HG03571 (cell line): ENCODE results near the gene SUGT1.

Source experiments
- ATAC-seq: cut with Tn5 transposase; IDR thresholded peaks from one replicate; pipeline ENCODE4 v1.9.1; 2021; ENCODE audit not compliant: unreplicated experiment

Gene SUGT1

DNA sequence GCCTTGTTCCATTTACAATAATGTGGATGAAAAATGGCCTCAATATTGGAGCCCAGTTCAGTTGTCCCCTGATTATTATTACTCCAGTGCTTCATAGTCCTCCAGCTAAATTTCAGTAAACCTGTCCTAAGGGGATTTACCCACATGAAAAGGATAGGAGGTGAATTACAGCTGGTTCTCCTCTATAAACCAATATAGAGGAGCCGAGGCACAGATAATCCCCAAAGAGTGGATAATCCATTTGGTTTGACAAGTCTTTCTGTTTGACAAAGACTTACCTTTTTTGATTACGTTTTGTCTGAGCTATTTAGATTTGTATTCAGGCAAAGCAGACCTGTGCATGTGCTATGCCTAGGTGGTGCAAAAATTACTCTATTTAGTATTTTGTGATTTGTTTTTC lies 84.3 kb downstream of the SUGT1 start:
- no peak for ATAC-seq

DNA sequence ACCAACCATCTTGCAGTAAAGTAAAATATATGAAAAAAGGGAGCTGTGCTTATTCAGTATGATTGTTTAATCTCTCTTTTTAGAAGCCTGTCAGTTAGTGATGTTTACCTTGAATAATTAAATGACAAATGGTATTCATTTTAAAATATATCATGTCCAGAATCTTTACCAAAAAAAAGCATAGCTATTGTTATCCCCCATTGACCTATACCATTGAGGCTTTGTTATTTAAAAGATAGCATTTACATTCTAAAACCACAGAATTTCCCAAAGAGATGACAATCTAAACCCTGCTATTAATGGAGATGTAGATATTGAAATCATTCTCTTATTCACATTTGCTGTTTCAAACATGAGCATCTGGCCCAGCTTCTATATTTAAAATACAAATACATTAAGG lies 84.8 kb downstream of the SUGT1 start:
- no peak for ATAC-seq

DNA sequence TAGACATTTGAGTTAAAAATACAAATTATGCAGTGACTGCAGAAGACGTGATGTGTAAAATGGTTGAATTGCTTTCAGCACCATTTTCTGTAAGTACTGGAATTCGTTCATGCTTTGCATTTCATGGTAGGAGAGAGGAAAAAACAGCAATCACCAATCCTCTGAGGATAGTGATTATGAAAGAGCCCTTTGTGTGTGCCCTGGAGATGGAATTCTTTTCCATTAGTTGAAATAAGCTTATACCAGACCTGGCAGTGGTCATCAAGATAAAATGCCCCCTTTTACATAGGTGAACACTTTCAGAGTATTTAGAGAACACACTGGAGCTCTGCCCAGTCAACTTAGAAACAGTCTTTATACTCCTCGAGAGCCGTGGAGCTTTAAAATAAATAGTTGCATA lies 85.3 kb downstream of the SUGT1 start:
- ATAC-seq: no peak

DNA sequence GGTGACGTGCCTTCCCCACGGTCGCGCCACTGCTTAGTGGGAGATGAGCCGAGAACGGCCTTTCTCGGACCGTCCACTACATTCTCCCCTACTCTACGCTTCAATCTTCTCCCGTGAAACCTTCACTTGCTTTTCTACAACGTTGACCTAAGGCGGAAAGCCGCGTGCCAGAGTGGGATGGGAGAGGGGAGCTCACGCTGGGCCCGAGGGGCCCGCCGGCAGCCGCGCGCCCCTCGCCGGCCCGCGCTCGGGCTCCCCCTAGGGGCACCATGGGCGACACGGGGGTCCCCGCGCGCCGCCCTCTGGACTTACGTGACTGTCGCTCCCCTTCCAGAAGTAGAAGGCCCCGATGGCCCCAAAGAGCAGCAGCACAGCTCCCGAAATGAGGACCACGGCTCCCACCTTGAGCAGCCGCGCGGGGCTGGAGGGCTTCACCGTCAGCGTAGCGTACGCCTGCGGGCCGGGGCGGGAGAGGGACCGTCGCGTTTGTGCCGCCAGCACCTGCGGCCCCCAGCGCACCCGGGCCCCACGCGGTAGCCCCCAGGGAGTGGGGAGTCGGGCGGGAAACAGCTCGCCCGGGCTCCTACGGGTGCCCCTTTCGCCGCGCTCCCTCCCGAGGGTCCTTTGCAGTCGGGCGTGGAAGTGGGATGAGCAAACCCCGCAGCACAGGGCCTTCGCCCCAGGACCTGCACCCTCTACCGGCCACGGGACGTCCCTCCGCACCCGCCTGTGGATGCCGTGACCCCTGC lies 86.3 kb downstream of the SUGT1 start:
- no peak for ATAC-seq

DNA sequence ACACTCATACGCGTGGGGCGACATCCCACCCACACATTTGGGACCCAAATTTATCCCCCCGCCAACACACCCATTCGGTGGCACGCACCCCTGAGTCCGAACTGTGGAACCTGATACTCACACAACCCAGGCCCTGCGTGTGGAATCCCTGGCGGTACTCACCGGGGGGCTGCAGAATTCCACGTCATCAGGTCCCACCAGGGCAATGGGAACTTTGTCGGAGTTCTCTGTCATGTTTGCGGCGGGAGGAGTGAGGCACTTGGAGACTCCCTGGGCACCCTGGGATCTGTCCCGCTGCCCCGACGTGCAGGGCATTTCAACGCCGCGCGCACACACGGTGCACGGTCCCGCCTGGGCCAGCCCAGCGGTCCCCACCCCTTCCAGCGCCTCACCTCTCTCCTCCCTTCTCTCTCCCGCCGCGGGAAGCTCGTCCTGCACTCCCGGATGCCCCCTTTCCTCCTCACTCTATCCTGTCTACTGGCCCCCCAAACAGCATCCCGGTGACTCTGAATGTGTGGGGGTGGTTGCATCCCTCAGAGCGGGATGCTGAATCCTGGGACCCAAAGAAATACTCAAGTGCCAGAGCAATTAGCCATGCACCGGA lies 86.9 kb downstream of the SUGT1 start, which contains the start of gene CNMD:
Gene CNMD (minus strand): TSS at position 353 of the 604 bp plus-strand sequence. CDS start 119 bp downstream, at position 234.
- ATAC-seq: no peak

DNA sequence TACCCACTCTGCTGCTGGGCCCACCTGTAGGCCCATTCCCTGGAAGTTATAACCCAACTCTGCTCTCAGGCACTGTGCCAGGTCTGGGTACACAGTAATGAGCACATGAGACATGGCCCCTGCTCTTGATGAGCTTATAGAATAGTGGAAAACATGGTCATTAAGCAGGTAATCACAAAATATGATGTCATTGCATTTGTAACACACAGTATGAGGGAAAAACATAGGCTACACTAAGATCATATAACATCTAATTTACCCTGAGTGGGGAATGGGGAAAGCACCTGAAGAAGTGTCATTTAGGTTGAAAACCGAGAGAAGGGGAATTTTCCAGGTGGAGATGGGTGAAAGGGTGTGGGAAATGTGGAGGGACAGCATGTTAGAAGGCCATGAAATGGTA lies 90.9 kb downstream of the SUGT1 start:
- no peak for ATAC-seq

DNA sequence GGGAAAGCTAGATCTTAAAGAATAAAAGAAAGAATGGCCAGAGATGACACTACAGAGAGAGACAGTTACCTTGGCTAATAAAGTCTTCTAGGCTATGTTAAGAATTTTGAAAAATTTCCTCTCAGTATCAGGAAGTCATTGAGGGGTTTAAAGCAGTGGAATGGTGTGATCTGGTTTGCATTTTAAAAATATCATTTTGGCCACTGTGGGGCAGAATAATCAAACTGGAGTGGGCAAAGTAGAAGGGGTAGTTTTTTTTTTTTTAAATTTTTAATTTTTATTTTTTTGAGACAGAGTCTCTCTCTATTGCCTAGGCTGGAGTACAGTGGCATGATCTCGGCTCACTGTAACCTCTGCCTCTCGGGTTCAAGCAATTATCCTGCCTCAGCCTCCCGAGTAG lies 91.4 kb downstream of the SUGT1 start:
- no peak for ATAC-seq

DNA sequence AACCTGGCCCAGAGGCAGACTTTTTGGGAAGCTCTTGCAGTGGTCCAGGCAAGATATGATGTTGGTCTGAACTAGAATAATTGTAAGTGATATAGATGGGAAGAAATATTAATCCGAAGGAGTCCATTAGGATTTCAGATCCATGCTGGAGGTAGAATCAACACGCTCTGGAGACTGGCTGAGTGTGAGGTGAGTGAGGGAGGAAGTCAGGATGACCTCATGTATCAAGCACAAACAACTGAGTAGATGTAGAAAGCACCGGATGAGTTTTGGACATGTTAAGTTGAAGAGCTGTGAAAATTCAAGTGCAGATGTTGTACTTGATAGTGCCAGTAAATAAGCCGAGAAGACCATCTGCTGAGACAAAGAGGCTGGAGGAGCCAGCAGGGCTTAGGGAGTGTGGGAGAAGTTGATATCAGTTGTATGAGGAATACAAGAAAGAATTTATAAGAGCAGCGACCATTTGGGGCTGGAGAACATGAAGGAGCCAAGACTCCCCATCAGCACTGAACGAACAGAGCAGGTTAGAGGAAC lies 92.3 kb downstream of the SUGT1 start:
- ATAC-seq: no peak

DNA sequence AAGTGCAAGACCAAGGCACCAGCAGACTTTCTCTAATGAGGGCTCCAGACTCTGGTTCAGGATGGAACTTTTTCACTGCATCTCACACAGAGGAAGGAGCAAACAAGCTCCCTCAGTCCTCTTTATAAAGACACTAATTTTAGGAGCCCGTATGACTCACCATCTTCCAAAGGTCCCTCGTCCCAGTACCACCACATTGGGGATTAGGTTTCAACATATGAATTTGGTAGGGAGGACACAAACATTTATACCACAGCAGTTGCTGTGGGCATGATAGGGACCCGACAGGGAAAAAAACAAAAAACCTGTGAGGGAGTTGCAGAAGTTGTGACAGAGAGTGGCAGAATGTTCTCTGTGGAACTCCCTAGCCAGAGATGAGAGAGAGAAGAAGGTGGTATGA lies 93.5 kb downstream of the SUGT1 start:
- no peak for ATAC-seq

DNA sequence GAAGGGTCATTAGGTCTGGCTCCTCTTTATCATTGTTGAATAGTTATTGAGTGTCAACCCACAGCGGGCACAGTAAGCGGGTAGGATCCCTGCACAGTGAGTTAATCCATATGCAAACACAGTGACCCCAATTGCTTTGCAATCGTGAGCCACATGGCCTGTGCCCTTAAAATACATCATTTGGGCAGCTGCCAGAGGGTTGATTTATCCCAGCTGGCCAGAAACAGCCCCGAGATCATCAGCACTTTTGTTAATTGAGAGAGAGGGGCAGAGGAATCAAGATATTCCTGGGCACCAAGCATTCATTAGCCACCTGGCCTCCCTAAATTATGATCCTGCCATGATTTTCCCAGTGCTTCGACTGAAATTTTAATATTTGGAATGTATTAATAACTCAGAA lies 96.8 kb downstream of the SUGT1 start:
- no peak for ATAC-seq
